Activated CD4-positive, CD25-positive, alpha-beta regulatory T cell treated with anti-CD3 and anti-CD28 coated beads, Interleukin-2, amount 50 U/mL, for 16 hours (primary cell): ENCODE results near the gene TMEM212.
"Not testable (repeated sequence)": the region's sequence is repeated elsewhere in the genome, so short reads cannot be mapped to it uniquely, and the experiment has no call there.

ENCODE experiments used
- DNase-seq: peaks from one replicate; pipeline ENCODE4 v3.0.0-alpha.2; 2020; ENCODE audit warnings: low read depth, low spot score

TMEM212 gene

DNA sequence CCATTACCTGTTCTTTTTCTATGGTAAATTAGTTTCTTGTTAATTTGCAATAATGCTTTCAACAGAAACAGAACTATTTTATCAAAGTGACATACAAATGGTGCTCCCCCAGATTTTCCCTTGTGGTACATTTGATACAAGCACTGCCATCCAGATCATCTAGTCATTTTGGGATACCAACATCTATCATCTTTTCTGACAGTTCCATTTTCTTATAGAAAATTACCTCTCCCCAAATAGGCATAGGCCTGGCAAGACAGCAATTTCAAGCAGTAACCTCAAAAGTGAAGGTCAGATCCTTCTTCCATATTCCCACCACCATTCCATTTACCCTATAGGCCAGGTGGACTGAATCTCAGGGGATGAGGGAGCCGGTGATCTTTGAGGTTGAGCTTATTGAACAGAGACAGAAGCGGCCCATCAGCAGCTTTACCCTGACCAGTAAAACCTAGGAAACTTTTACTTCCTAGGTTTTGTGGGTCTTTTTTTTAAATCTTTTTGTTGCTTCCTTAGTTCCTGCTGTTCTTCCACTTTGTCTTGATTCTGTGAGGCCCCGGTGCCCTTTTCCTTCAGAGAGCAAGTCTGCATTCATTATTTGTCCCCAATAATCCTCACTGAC, 29.8 kb upstream of the TMEM212 start:
- DNase-seq = no peak

DNA sequence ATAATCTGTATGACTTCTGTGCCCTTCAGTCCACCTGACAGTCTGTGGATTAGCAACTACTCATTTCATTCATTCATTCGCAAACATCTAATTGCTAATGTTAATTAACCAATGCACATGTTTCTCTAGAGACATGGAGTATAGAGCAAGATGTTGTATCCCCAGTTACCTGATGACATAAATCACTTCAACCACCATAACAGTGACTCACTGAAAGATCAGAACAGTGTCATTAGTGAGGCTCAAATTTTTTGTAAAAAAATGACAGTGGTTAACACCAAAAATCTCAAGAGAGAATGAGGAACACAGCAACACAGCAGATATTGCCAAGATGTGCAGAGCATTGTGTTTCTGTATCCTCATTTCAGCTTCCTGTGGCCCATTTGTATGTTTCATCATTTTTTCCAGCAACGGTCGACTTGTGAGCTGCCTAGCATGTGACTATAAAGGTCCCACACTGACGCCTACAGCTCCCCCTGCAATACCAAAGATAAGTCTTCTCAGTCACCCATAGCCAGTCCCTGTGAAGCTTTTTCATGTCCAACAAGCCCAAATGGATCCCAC, 29.2 kb upstream of the TMEM212 start:
- DNase-seq = no peak

DNA sequence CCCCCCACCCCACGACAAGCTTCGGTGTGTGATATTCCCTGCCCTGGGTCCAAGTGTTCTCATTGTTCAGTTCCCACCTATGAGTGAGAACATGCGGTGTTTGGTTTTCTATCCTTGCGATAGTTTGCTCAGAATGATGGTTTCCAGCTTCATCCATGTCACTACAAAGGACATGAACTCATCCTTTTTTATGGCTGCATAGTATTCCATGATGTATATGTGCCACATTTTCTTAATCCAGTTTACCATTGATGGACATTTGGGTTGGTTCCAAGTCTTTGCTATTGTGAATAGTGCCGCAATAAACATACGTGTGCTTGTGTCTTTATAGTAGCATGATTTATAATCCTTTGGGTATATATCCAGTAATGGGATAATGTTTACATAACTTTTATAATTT, 28.5 kb upstream of the TMEM212 start:
- DNase-seq = not testable (repeated sequence)

DNA sequence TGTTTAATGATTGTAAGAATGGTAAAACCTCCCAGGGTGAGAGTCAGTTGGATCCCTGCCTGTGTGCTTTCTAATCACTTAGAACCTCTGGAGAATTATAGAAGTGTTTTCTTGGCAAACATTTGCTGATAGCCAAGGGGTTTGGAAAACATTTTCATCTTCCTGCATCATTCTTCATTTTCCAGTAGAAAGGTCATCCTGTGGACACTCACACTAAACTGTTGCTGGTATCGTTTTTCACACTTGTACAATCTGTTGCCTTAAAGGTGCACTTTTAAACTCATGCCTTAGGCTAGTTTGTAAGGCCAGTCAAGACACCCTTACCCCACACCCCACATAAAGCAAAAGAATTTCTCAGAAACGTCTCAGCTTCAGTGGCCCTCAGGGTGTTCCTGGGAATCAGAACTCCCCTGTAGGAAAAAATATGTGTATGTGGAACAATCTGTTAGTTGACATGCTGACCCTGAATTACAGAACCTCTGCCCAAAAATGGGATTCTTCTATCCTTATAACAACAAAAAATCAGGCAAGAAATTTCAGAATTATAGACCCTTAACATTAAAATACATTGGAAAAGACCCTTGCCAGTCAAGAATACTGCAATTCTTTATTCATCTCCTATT, 27.1 kb upstream of the TMEM212 start:
- no peak for DNase-seq

DNA sequence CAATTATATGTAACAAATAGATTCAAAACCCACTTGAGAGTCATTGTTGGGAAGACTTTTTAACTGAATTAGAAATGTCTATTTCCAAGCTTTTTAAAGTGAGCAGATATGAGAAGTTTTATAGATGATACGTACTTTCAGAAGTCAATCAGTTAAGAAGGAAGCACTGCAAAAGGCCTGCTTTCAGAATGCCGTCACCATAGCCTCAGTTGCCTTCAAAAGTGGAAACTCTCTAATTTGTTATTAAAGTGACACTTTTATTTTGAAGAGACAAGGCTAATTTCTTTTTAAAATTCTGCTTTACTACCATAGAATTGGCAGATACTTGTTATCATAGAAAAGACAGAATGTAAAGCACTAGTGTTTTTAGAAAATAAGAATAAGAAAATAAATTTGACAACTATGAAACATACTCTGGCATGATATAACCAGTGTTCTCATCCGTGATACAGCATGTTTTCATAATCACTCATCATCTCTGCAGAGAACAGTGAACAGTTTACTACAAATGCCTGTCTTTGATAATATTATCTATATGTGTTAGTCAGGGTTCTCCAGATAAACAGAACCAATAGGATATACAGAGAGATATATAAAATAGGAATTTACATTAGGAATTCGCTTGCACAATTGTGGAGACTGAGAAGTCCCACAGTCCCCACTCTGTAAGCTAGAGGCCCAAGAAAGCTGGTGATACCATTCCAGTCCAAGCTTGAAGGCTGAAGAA, 25.9 kb upstream of the TMEM212 start:
- no peak for DNase-seq

DNA sequence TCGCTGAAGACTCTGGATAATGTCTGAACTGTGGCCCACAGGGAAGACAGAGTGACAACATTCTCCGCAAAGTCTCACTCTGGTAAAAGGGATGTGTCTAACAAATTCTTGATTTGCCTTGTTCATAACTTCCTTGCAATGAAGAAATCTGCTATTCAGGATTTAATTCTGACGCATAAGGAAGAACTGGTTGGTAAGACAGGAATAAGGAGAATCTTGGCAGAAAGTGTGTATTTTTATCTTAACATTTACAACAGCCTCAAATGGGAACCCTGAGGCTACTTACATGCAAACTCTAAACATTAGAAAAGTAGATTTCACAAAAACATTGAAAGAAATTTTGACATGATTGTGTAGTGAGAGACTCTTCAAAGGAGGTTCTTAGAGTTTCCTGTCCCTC, 22.1 kb upstream of the TMEM212 start:
- no peak for DNase-seq

DNA sequence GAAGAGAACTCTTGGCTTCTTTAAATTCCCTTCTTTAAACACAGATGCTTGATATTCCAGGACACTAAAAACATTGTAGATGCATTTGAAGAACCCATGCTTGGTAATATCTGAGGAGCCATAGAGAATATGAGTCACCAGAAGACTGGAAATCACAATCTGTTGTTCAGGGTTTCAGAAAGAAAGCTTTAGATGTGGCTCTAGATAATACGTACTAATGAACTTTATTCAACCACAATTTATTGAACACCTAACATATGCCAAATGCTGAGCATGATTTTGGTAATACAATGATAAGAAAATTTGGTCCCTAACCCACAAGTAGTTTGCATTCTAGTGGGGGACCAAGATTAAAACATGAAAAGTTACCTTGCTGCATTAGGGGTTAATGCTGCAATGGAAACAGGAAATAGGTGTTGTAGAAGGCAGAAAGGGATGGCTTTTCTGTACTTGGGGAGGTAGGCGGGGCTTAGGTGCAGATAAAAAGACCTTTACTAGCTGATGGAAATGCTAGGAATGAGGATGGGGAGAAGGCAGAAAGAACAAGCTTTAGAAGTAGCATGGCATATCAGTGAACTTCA, 21.3 kb upstream of the TMEM212 start:
- no peak for DNase-seq

DNA sequence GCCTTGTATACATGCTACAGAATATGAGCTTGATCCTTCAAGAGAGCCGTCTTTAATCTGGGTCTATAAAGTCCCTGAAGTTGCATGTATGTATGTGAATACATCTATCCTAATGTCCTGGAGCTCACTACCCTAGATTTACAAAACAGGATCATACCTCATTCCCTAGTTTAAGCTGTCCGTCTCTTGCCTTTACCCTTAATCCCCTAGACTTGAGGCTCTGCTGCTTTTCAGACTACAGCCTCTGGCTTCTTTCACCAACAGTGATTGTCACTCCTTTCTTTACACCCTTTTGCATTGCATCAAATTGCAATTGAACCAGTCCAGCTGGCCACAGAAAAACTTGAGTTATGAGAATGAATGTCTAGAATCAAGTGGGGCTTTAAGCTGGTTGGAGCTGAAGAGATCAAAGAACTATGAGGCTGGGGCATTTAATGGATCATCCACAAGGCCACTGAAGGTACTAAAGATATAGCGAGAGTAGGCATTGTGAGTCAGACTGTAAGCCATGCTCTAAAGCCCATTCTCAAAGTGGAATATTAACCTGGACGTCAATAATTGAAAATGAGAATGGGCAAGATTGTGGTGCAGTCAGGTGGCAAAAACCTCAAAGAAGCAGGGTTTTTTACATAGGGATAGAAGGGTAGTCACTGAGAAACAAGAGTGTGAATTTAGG, 20.6 kb upstream of the TMEM212 start:
- no peak for DNase-seq

DNA sequence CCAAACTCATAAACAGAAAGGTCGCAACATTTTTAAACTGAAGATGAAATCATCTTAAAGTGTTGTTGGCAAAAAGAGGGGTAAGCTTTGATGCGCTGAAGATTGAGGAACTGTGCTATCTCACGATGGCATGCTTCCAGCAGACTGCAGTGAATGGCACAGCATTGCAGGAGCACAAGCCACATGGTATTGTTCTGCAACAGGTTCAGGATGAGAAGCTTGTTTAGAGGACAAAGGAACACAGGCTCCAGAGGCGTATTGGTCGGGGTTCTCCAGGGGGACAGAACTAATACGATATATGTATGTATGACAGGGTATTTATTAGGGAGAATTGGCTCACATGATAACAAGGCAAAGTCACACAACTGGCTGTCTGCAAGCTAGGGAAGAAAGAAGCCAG, 19.0 kb upstream of the TMEM212 start:
- DNase-seq = no peak

DNA sequence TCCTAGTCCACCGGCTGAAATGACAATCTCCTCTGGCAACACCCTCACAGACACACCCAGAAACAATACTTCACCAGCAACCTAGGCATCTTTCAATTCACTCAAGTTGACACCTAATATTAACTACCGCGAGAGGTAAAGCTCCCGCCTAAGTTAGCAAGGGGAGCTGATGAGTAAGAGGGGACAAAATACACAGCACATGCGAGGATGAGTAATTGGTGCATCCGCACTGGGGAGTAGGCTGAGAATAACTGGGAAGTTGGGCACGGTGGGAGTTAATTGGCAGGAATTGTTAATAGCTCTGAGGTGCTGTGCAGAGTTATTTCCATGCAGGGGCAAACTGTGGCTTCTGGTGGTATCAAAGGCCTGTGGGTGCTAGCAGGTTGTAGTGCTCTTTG, 18.3 kb upstream of the TMEM212 start:
- no peak for DNase-seq

DNA sequence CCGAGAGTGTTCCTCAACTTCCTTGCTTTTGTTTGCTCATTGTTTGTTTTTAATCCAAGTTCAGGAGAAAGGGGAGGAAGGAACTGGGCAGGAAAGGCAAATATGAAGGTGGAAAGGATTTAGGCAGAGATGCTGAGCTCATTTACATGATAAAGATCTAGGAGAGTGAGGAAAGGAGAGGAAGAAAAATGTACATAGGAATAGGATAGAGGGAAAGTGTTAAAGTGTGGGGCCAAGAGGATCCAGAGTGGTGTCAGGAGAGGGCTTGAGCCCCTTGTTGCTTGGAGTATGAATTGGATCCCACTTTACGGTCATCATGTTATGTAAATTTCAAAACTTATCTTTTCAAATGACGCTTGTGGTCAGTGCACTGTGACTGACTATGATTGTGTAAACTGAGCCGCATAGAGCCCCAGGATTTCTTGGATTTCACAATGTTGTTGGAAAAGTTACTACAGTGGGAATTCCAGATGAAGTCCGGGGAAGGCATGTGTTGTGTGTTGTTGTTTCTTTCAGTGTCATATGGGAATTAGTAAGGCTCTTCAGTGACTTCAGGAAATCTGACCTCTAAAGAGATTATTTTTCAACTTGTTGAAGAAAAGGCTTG, 17.8 kb upstream of the TMEM212 start:
- DNase-seq = no peak

DNA sequence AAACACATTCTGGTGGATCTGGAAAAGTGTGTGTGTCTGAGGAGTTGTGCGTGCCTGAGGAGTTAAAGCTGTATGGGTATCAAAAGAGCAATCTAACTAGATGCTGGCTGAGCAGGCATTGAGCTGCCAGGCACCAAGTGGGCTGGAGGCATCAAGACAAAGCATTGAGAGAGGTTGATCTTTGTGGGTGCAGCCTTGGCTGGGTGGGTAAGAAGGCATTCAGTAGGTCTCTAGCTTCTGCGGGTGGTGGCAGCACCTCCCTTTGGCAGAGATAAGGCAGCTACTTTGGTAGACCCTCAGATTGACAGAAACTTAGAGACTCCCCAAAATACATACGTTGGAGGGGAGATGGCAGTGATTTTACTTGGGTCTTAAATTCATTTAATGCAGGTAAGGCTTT, 15.8 kb upstream of the TMEM212 start:
- no peak for DNase-seq

DNA sequence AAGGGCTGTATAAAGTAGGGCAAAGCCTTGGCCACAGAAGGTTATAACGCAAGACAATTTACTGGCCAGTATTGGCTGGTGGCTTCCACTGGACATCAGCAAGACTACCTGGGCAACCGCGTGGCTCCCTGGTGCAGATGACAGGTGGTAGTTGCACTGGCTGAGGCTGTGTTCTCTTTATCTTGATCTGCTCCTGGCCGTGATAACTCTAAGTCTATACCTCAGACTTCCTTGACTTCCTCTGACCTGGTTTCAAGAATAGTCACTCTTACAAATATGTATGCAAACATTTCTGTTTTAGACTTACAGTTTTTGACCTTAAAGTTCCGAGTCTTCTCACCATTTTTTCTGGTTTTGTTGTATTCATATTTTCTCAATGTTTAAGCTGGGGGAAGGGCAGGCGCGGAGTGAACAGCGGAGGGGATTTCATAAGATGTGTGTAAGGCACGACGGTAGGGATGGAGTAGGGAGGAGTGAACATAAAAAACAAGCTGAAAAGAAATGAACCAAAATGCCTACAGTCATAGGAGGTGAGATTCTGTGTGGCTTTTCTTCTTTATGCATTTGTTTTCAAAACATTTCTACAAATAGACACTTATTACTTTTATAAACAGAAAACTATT, 15.2 kb upstream of the TMEM212 start:
- DNase-seq = no peak

DNA sequence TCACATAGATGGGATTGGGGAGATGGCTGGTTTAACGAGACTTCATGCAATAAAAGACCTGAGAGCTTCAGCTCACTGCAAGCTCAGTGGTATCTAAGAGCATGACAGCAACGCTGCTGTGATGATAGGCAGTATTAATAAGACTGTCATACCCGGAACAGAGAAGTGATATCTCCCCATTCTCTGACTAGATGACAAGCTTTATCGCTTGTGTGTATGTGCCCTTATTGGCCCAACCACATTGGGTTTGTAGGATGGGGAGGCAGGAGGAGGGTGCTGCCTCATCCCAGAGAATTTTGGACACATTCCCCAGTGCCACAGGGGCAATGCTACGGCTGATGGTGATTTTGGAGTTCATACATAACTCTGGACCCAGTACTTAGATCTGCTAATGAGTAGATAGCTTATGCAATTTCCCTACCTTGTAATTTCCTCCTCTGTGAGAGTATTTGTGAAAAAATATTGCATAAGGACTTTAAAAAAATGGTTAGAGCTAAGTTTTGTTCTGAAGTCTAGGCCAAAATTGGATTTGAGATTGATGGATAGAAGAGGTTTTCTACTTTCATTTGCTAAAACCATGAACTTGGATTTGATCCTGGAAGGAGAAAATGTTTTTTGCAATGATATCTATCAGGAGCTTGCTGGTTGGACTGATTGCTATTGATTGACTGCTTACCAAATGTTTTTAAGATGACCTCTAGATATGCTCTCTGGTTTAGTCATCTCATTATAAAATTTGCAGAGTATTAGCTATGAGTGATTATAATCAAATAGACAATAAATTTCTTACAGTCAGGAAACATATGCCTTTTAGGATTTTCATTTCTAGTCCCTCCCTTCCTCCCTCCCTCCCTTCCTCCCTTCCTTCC, 14.0 kb upstream of the TMEM212 start:
- DNase-seq = no peak

DNA sequence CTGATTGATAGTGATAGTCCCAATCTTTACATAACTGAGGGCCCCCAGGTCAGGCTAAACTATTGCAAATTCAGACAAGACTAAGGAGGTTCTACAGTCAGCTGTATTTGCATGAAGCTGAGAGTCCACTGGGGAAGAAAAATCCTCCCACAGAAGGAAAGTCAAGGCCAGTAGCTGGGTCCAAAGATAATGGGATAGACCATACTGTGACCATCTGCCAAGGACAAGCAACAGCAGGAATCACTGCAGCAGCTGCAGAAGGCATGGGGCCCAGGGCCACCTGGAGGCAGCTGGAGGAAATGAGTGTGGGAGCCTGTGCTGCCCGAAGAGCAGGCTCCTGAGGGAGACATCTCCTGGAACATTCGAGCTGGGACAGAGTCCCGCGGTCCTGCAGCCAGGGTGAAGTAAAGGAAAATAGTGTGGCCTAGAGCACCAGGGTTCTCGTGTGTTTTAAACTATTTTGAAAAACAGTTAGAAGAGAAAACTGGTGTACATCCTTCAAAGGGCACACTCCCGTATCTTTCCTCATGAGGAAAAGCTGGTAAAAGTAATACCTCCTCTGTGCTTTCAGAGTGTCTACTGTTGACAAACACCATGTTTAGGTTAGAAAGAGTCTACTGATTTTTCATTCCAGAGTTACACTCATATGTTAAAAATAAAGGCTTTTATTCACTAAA, 13.2 kb upstream of the TMEM212 start:
- DNase-seq = no peak

DNA sequence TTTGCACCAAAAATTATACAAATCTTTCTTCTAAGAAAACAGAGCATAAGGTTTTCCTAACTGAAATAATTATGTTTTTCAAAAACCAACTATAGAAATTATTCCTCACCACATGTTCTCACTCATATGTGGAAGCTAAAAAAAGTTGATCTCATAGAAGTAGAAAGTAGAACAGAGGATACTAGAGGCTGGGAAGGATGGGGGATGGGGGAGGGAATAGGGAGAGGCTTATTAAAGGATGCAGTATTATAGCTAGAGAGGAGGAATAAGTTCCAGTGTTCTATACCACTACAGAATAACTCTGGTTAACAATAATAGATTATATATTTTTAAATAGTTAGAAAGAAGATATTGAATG, 12.7 kb upstream of the TMEM212 start:
- no peak for DNase-seq

DNA sequence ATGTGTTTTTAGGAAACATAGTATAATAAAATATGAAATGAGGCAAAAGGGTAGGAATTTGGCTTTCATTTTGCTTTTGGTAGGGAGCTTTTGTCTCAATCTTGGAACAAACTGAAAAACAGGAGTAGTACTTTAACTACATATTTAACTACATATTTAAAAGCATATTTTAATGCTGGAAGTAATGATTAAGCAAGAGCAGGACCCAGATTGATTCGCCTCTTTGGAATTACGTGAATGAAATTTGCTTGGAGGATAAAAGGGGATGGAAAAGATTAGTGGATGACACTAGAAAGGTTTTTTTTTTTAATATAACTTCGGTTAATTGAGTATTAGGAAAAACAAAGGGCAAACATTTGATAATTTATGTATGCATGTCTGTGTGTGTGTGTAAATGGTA, 11.2 kb upstream of the TMEM212 start:
- DNase-seq = no peak

DNA sequence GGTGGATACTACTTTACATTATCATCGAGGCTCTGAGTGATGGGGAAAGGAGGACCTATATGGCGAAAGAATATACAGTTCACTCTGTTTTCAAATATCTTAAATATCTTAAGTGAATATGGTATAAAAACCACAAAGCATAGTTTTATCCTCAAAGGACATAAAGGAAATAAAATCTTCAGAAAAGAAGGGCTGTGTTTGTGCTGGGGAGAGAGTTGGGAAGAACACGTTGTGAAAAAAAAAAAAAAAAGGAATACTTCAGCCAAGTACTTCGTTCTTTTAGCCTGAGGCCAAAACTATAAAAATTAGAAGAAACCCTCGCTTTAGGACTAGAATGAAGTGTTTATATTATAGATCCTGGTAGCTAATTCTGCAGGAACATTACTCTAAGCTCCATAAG, 10.2 kb upstream of the TMEM212 start:
- DNase-seq = no peak

DNA sequence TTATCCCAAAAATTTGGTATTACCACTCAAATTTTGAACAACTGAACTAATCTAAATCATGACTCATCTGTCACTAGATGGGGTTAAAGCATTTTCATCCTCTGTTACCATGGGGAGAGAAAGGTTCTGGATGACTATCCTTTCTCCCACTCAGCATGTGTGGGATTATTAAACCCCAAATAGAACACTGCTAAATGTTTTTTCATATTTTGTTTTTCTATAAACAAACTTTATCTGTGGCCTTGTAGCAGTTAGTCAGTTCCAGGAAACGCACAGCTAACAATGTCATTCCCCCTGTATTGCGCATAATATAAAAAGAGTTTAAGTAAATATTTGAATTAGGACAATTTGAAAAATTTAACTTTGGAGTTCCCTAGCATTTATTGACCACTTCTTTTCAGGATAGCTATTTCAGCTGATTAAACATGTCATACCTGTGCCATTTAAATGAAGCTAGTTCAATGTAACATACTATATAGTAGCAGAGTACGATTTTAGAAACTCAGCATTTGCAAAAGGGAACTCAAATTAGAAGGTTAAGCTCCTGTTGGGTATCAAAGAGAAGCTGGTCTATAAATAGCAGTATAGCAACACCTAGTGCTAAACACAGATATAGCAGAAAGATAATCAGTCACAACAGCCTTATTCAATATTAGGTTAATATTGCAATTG, 9.2 kb upstream of the TMEM212 start:
- DNase-seq = no peak
